ENCODE results near the gene OXCT2.
A peak's percentile ranks its signal among the peaks of the same experiment; 100 is the strongest.

Gene OXCT2

GRCh38 chr1:39761557-39762260, 9.4 kb downstream of the OXCT2 start:
- no peak for DNase-seq

GRCh38 chr1:39761016-39761415, 10.1 kb downstream of the OXCT2 start:
- no peak for DNase-seq

GRCh38 chr1:39760074-39761008, 10.8 kb downstream of the OXCT2 start:
- no peak for DNase-seq

- no peak for DNase-seq
Observed at GRCh38 chr1:39759436-39759726, 11.8 kb downstream of the OXCT2 start.

- DNase-seq: no peak
Observed at GRCh38 chr1:39758556-39759435, 12.4 kb downstream of the OXCT2 start.

- DNase-seq: no peak
Observed at GRCh38 chr1:39757501-39757900, 13.6 kb downstream of the OXCT2 start.

GRCh38 chr1:39755965-39756659, 15.0 kb downstream of the OXCT2 start:
- DNase-seq: no peak

- DNase-seq: no peak
Observed at GRCh38 chr1:39754906-39755504, 16.1 kb downstream of the OXCT2 start.

- DNase-seq: no peak
Observed at GRCh38 chr1:39754026-39754570, 17.1 kb downstream of the OXCT2 start.

GRCh38 chr1:39753132-39754025, 17.8 kb downstream of the OXCT2 start:
- no peak for DNase-seq

- DNase-seq: no peak
Observed at GRCh38 chr1:39752703-39753102, 18.4 kb downstream of the OXCT2 start.

GRCh38 chr1:39751595-39751994, 19.6 kb downstream of the OXCT2 start:
- no peak for DNase-seq

- no peak for DNase-seq
Observed at GRCh38 chr1:39745016-39745670, 26.0 kb downstream of the OXCT2 start.

- DNase-seq: peak; percentile 96
Observed at GRCh38 chr1:39738622-39739366, 32.4 kb downstream of the OXCT2 start, which contains the start of gene PPIE. Gene PPIE (plus strand): TSS chr1:39738882. CDS start chr1:39738901, 19 bp downstream.

GRCh38 chr1:39737546-39738169, 33.5 kb downstream of the OXCT2 start:
- no peak for DNase-seq

GRCh38 chr1:39735731-39736130, 35.4 kb downstream of the OXCT2 start:
- no peak for DNase-seq

GRCh38 chr1:39733161-39733560, 38.0 kb downstream of the OXCT2 start:
- no peak for DNase-seq

- DNase-seq: no peak
Observed at GRCh38 chr1:39732730-39733129, 38.4 kb downstream of the OXCT2 start.

- DNase-seq: no peak
Observed at GRCh38 chr1:39729842-39730241, 41.3 kb downstream of the OXCT2 start.

Data from eye (tissue), 1 donor.